ENCODE data around the gene RUVBL2.
"Not testable (repeated sequence)": the region's sequence is repeated elsewhere in the genome, so short reads cannot be mapped to it uniquely, and the experiment has no call there.

Gene RUVBL2

GRCh38 chr19:49042177-49042576 lies 48.5 kb downstream of the RUVBL2 start:
- H3K9me3 ChIP-seq (ENCODE audit: low read length): no peaks in the 10 kb centered on the region
- H3K27ac ChIP-seq (ENCODE audit: low read depth, low read length): no peak overlapping the region
- H3K4me3 ChIP-seq (ENCODE audit: low read depth in 1 of 2, low read length in 2 of 2): no peak overlapping the region
- H3K4me1 ChIP-seq (ENCODE audit: insufficient read depth, low read length): no peaks in the 10 kb centered on the region
- no peaks in the 10 kb centered on the region for H3K36me3 ChIP-seq (ENCODE audit: insufficient read depth, low read length)
- H3K9ac ChIP-seq (ENCODE audit: low read length): no peak overlapping the region
- H3K27me3 ChIP-seq (ENCODE audit: control insufficient read depth in 1 of 2, insufficient read depth in 2 of 2, low read length in 2 of 2): no peaks in the 10 kb centered on the region

GRCh38 chr19:49042666-49043065 lies 49.0 kb downstream of the RUVBL2 start:
- H3K36me3 ChIP-seq (ENCODE audit: insufficient read depth, low read length); H3K9me3 ChIP-seq (ENCODE audit: low read length): not testable (repeated sequence)

GRCh38 chr19:49043548-49043947 lies 49.9 kb downstream of the RUVBL2 start, which contains the start of gene CGB5:
CGB5 (plus strand) TSS chr19:49043848; CDS start chr19:49044210, 362 bp downstream.
- H3K4me1 ChIP-seq (ENCODE audit: insufficient read depth, low read length); H3K27me3 ChIP-seq (ENCODE audit: control insufficient read depth in 1 of 2, insufficient read depth in 2 of 2, low read length in 2 of 2); H3K9me3 ChIP-seq (ENCODE audit: low read length); H3K36me3 ChIP-seq (ENCODE audit: insufficient read depth, low read length); H3K4me3 ChIP-seq (ENCODE audit: low read depth in 1 of 2, low read length in 2 of 2); H3K9ac ChIP-seq (ENCODE audit: low read length); H3K27ac ChIP-seq (ENCODE audit: low read depth, low read length): not testable (repeated sequence)

More at GRCh38 chr19:49042666-49043065, 49.0 kb downstream of the RUVBL2 start:
- H3K4me3 ChIP-seq (ENCODE audit: low read depth in 1 of 2, low read length in 2 of 2); H3K9ac ChIP-seq (ENCODE audit: low read length); H3K27ac ChIP-seq (ENCODE audit: low read depth, low read length); H3K27me3 ChIP-seq (ENCODE audit: control insufficient read depth in 1 of 2, insufficient read depth in 2 of 2, low read length in 2 of 2); H3K4me1 ChIP-seq (ENCODE audit: insufficient read depth, low read length): not testable (repeated sequence)

GRCh38 chr19:49049011-49049410 lies 55.3 kb downstream of the RUVBL2 start, which contains the start of gene CGB8:
CGB8 (minus strand) TSS chr19:49049111; CDS start chr19:49048739, 372 bp downstream.
- not testable (repeated sequence) for H3K36me3 ChIP-seq (ENCODE audit: insufficient read depth, low read length); H3K27ac ChIP-seq (ENCODE audit: low read depth, low read length); H3K27me3 ChIP-seq (ENCODE audit: control insufficient read depth in 1 of 2, insufficient read depth in 2 of 2, low read length in 2 of 2); H3K9me3 ChIP-seq (ENCODE audit: low read length); H3K4me1 ChIP-seq (ENCODE audit: insufficient read depth, low read length); H3K4me3 ChIP-seq (ENCODE audit: low read depth in 1 of 2, low read length in 2 of 2); H3K9ac ChIP-seq (ENCODE audit: low read length)

- not testable (repeated sequence) for H3K27me3 ChIP-seq (ENCODE audit: control insufficient read depth in 1 of 2, insufficient read depth in 2 of 2, low read length in 2 of 2); H3K27ac ChIP-seq (ENCODE audit: low read depth, low read length); H3K9ac ChIP-seq (ENCODE audit: low read length); H3K4me3 ChIP-seq (ENCODE audit: low read depth in 1 of 2, low read length in 2 of 2); H3K36me3 ChIP-seq (ENCODE audit: insufficient read depth, low read length); H3K9me3 ChIP-seq (ENCODE audit: low read length); H3K4me1 ChIP-seq (ENCODE audit: insufficient read depth, low read length)
These were observed 56.1 kb downstream of the RUVBL2 start for GRCh38 chr19:49049834-49050233.

GRCh38 chr19:49050376-49051033 lies 56.8 kb downstream of the RUVBL2 start:
- H3K9ac ChIP-seq (ENCODE audit: low read length); H3K4me3 ChIP-seq (ENCODE audit: low read depth in 1 of 2, low read length in 2 of 2); H3K27ac ChIP-seq (ENCODE audit: low read depth, low read length); H3K4me1 ChIP-seq (ENCODE audit: insufficient read depth, low read length); H3K36me3 ChIP-seq (ENCODE audit: insufficient read depth, low read length); H3K27me3 ChIP-seq (ENCODE audit: control insufficient read depth in 1 of 2, insufficient read depth in 2 of 2, low read length in 2 of 2); H3K9me3 ChIP-seq (ENCODE audit: low read length): not testable (repeated sequence)

GRCh38 chr19:49056101-49056901 lies 62.6 kb downstream of the RUVBL2 start:
- Histone ChIP-seq H3K9ac (ENCODE audit: low read length) (no peak overlapping the region), H3K27me3 (ENCODE audit: control insufficient read depth in 1 of 2, insufficient read depth in 2 of 2, low read length in 2 of 2) (peaks cover 0 to 29% of the 10 kb centered on the region in 2 donors), H3K36me3 (ENCODE audit: insufficient read depth, low read length) (no peaks in the 10 kb centered on the region)

GRCh38 chr19:49056902-49057596 lies 63.4 kb downstream of the RUVBL2 start:
- H3K9ac ChIP-seq (ENCODE audit: low read length); H3K4me1 ChIP-seq (ENCODE audit: insufficient read depth, low read length); H3K27ac ChIP-seq (ENCODE audit: low read depth, low read length); H3K36me3 ChIP-seq (ENCODE audit: insufficient read depth, low read length); H3K9me3 ChIP-seq (ENCODE audit: low read length): not testable (repeated sequence)
- peak overlapping the region; percentile 42 to 66 for H3K4me3 ChIP-seq (ENCODE audit: low read depth in 1 of 2, low read length in 2 of 2)
- peaks cover 0 to 36% of the 10 kb centered on the region in 2 donors for H3K27me3 ChIP-seq (ENCODE audit: control insufficient read depth in 1 of 2, insufficient read depth in 2 of 2, low read length in 2 of 2)

More at GRCh38 chr19:49056101-49056901, 62.6 kb downstream of the RUVBL2 start:
- peaks cover 8% of the 10 kb centered on the region for H3K4me1 ChIP-seq (ENCODE audit: insufficient read depth, low read length)
- H3K27ac ChIP-seq (ENCODE audit: low read depth, low read length): no peak overlapping the region
- peak overlapping the region; percentile 66 to 71 for H3K4me3 ChIP-seq (ENCODE audit: low read depth in 1 of 2, low read length in 2 of 2)
- no peaks in the 10 kb centered on the region for H3K9me3 ChIP-seq (ENCODE audit: low read length)

- Histone ChIP-seq H3K36me3 (ENCODE audit: insufficient read depth, low read length) (no peaks in the 10 kb centered on the region), H3K4me3 (ENCODE audit: low read depth in 1 of 2, low read length in 2 of 2) (peak within 1 kb of the TSS; percentile 42 to 66), H3K9ac (ENCODE audit: low read length) (no peak within 1 kb of the TSS), H3K4me1 (ENCODE audit: insufficient read depth, low read length) (peaks cover 8% of the 10 kb centered on the region), H3K27me3 (ENCODE audit: control insufficient read depth in 1 of 2, insufficient read depth in 2 of 2, low read length in 2 of 2) (peaks cover 0 to 40% of the 10 kb centered on the region in 2 donors), H3K9me3 (ENCODE audit: low read length) (no peaks in the 10 kb centered on the region), H3K27ac (ENCODE audit: low read depth, low read length) (no peak within 1 kb of the TSS)
These were observed 64.0 kb downstream of the RUVBL2 start, which contains the start of gene CGB7 for GRCh38 chr19:49057636-49058234. CGB7 (minus strand) TSS chr19:49057749; CDS start chr19:49055375, 2,374 bp downstream.

- Histone ChIP-seq H3K9ac (ENCODE audit: low read length) (no peak overlapping the region), H3K36me3 (ENCODE audit: insufficient read depth, low read length) (no peaks in the 10 kb centered on the region), H3K4me3 (ENCODE audit: low read depth in 1 of 2, low read length in 2 of 2) (no peak overlapping the region), H3K27me3 (ENCODE audit: control insufficient read depth in 1 of 2, insufficient read depth in 2 of 2, low read length in 2 of 2) (peaks cover 0 to 41% of the 10 kb centered on the region in 2 donors), H3K27ac (ENCODE audit: low read depth, low read length) (no peak overlapping the region), H3K9me3 (ENCODE audit: low read length) (no peaks in the 10 kb centered on the region), H3K4me1 (ENCODE audit: insufficient read depth, low read length) (peaks cover 8% of the 10 kb centered on the region)
These were observed 64.9 kb downstream of the RUVBL2 start for GRCh38 chr19:49058562-49058961.

- no peak overlapping the region for H3K27ac ChIP-seq (ENCODE audit: low read depth, low read length)
- H3K9ac ChIP-seq (ENCODE audit: low read length): no peak overlapping the region
- no peaks in the 10 kb centered on the region for H3K36me3 ChIP-seq (ENCODE audit: insufficient read depth, low read length)
- no peaks in the 10 kb centered on the region for H3K9me3 ChIP-seq (ENCODE audit: low read length)
- peaks cover 0 to 46% of the 10 kb centered on the region in 2 donors for H3K27me3 ChIP-seq (ENCODE audit: control insufficient read depth in 1 of 2, insufficient read depth in 2 of 2, low read length in 2 of 2)
- no peak overlapping the region for H3K4me3 ChIP-seq (ENCODE audit: low read depth in 1 of 2, low read length in 2 of 2)
- H3K4me1 ChIP-seq (ENCODE audit: insufficient read depth, low read length): peaks cover 8% of the 10 kb centered on the region
These were observed 65.4 kb downstream of the RUVBL2 start for GRCh38 chr19:49059053-49059452.
